IPS-11a (cell line): ENCODE results near the gene PTPRF.

ENCODE experiments used
- H3K4me3 ChIP-seq: one replicate; pipeline ENCODE4 v1.5.1; 2013; ENCODE audit warnings: low read depth, low read length, control low read depth

The PTPRF gene

DNA sequence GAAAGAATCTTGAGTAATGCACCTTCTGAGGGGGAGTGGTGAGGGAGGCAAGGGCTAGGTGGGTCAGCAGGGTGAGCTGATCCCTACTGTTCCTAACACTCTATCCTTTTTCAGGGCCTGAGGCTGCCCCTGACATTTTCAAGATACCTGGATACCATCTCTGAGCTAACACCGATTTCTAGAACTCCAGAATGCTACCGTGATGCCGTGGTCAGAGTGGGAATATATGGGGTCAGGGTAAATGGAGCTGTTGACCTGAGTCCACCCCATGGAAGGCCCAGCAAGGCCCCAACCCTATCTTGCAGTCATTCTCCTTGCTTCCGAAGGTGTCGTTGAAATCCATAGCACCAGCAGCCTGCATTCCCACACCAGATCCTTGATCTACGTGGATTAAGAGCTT is 18.0 kb upstream of the PTPRF start:
- H3K4me3 ChIP-seq: no peak overlapping the region

DNA sequence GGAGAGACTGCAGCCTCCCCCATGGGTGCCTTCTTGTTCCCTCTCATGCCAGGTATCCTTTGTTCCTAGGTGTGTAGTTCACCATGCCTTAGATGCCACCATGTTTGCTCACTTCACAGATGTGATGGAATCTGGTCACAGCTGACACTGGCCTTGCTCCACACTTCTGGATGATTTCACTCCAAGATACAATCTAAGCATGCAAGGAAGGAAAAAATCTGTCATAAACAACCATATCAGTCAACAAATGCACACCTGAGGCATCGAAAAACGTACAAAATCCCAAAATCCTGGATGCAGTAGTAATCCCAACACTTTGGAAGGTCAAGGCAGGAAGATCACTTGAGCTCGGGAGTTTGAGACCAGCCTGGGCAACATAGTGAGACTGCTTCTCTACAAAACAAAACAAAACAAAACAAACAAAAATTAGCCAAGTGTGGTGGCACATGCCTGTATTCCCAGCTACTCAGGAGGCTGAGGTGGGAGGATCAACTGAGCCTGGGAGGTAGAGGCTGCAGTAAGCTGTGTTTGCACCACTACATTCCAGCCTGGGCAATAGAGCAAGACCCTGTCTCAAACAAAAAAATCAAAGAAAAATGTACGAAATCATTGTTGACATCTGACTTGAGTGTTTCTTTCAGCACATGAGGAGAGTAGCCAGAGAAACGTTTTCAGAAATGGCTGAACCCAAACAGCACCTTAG is 17.1 kb upstream of the PTPRF start:
- H3K4me3 ChIP-seq: no peak overlapping the region

DNA sequence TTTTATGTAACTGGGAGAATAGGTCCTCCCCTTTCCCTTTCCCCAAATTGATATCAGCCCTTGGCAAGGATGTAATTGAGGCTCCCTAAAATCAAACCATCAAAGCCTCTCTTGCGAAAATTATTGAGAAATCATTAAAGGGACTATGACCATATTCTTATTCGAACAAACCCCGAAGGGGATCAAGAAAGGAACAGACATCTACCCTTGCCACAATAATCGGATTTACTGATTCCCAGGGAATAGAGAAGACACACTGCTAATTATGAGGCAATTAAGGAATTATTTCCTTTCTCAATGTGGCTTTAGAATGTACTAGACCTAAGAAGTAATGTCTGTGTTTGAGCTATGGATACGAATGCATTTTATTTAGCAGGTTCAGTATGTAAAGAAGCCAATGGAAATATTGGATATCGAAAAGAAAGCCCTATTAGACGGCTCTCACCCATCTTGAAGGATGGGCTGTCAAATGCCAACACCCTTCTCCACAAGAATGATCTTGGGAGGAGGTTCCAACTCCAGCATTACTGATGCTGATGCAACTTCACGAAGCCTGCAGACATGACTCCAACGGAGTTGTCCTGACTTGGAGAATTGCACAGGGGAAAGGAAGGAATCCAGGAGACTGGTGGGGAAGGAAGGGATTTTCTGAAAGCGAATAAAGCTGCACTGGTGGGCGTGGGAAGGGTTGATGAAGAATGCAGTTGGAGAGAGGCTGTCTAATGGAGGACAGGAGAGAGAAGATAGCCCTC is 11.6 kb upstream of the PTPRF start:
- no peak overlapping the region for H3K4me3 ChIP-seq

DNA sequence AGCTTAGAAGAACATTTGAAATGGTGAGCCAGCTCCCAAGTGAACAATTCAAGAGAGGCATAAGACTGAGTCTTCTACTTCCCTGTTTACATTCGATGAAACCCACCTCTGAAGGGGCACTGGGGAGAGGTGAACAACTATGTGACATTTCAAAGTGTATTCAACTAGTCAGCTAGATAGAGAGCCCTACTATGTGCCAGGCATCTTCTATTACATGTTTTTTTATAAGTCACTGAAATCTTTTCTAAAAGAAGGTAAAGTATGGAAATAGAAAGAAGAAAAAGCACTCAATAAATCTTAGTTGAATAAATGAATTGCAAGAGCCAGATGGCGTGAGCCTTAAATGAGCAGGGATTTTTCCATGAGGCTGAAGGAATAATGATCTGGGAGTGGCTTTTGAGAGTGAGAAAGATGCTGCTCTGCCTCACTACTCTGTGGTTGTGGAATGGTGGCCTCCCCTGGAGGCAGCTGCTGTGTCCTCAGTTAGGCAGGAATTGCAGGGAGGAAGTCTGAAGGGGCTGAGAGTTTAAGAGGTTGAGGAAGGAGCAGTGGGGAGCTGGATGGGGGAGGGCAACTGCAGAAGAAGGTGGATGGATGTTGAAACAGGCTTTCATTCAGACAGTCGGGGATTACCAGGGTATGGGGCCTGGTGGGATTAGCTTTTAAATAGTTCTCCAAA is 10.4 kb upstream of the PTPRF start:
- no peak overlapping the region for H3K4me3 ChIP-seq

DNA sequence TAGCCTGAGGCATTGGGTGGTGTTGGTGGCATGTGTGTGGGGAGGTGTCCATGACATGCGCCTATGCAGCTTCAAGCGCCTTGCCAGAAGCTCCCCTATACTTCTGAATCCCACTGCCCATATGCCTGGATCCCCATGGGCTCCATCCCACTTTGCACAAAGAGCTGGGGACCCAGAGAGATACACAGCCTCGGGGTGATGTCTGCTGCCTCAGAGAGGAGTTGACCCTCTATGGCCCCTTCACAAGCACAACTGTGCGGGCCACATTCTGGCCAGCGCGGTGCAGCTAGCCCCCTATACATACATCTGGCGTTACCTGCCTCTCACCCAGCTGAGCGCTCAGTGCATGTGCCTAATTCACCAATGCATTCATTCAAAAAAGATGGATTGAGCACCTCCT is 9.6 kb upstream of the PTPRF start:
- H3K4me3 ChIP-seq: no peak overlapping the region

DNA sequence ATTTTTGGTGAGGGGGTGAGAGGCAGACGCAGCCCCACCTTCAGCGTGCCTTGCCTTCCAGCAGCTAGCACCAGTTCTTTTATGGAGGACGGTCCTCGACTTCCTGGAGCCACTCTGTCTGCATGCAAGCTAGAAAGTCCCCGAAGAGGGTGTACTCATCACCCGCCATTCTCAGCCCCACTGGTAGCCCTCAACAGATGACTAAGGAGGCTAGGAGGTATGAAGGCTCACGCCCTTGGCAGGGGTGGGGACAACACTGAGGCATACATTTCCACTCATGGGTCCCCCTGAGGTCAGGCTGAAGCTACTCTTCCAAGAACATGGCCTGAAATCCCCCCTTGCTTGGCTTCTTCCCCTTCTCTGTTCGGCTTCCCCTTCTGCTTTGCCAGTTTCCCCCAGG is 8.9 kb upstream of the PTPRF start:
- no peak overlapping the region for H3K4me3 ChIP-seq

DNA sequence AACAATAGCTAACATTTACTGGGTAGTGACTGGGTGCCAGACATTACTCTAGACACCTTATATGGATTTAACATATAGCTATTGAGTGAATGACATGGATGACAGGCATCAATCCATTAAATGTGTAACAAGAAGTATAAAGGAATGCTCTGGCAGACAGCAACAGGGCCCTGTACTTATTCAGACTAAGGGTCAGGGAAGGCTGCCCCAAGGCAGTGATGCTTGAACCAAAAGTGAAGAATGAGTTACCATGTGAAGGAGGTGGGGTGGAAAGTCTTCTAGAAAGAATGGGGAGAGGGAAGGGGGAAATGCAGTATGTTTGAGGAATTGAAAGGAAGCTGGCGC is 8.3 kb upstream of the PTPRF start:
- H3K4me3 ChIP-seq: no peak overlapping the region

DNA sequence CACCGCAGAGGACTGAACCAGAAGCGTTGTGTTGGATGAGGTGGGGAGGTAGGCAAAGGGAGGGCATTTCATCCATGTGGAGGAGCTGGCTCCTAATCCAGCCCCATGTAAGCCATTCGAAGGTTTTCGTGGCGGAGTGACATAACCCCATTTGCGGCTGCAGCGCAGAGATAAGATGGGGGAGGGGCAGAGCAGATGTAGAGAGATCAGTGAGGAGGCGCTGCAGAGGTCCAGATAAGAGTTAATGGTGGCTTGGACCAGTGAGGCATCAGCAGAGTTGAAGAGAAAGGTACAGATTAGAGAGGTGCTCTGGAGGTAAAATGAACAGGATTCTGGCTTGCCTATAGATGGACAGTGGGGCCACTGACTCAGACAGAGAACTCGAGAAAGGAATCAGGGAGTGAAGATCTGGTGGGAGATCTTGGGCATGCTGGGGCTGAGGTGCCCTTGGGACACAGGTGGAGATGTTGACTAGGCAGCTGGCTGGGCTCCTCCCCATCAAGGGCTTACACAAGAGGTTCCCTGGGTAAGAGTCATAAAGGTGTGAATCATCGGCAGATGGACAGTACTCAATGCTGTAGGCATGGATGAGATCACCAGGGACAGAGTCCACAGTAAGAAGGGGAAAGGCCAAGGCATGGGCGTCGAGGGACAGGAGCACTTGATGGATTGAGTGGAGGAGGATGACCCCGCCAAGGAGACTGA is 7.8 kb upstream of the PTPRF start:
- no peak overlapping the region for H3K4me3 ChIP-seq

DNA sequence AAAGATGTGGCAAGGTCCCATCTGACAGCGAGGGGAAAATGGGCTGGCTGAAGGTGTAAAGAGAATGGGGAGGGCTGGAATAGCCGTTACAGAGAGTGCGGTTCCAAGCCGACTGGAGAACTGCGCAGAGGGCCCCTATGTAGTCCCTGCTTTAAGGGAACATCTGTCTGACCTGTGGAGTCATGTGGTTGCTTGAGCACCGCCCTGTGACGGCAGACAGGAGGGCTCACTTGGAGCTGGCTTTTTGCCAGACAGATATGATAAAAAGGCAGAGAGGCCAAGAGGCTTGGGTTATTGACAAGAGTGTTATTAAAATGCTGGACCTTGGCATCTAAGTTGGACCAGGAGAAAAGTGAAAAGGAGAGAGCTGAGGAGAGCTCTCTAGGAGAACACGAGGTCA is 5.9 kb upstream of the PTPRF start:
- H3K4me3 ChIP-seq: no peak overlapping the region

DNA sequence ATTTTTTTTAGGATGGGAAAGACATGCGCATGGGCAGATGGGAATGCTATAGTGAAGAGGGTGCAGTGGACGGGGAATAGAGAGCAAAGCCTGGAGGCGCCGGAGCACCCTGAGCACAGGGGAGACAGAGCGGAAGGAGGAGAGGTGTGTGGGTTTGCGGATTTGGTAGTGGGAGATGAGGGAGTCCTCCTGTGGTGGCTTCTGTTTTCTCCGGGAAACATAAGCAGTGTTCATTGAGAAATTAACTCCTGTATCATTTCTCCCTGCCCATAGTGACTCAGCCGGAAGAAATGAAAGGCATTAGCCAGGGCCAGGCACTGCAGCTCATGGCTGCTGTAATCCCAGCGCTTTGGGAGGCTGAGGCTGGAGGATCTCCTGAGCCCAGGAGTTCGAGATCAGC is 4.7 kb upstream of the PTPRF start:
- no peak overlapping the region for H3K4me3 ChIP-seq

DNA sequence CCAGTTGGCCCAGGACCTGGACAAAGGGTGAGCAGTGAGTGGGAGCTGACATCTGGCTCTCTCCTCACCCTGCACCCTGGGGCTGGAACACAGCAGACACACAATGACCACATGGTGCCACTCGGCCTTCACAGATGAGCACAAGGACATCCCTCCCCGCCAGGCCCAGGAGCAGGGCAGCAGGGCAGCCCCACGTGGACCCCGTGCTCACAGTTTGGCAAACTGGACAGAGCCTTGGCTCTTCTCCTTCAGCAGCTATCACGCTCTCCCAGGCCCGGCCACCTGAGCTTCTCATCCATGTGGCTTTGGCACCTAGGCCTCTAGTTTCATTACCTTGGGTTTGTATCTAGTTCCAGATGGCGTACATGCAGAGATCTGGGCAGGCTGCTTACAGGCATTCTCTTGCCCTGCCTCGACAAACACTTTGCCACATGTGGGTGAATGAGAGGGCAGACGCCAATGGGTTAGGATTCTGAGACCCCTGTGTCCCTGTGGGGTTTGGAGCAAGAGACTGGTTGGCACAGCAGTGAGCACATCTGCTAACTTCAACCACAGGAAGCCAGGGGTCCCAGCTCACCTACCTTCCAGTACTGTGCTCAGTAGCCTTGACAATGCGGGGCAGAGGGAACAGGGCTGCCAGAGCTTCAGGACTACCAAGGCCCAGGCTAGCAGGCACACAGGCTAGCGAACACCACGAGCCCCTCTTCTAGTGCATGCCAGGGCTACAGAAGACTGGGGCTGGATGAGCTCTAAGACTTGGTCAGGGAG is 3.4 kb upstream of the PTPRF start:
- no peak overlapping the region for H3K4me3 ChIP-seq

DNA sequence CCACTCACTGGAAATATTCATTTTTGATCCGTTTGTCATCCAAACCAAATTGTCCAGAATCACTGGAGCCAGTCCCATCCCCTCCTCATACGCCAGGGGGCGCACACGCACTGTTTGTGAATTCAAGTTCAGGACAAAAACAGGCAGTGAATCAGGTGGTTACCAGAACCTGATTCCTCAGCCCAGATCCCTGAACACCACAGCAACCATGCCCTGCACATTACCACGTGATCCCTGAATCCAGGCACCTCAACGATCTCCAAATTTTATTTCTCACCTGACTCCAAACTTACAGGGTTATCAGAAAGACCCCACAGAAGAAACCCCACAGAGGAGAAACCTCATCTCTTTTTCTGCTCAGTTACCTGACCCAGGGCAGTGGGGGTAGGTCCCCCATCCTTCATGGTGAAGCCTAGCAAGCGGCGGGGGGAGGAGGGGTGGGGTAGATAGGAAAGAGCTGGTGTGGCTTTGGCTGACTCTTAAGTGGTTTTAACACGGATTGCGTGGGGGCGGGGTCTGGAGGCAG is 1.4 kb upstream of the PTPRF start:
- H3K4me3 ChIP-seq: no peak overlapping the region

DNA sequence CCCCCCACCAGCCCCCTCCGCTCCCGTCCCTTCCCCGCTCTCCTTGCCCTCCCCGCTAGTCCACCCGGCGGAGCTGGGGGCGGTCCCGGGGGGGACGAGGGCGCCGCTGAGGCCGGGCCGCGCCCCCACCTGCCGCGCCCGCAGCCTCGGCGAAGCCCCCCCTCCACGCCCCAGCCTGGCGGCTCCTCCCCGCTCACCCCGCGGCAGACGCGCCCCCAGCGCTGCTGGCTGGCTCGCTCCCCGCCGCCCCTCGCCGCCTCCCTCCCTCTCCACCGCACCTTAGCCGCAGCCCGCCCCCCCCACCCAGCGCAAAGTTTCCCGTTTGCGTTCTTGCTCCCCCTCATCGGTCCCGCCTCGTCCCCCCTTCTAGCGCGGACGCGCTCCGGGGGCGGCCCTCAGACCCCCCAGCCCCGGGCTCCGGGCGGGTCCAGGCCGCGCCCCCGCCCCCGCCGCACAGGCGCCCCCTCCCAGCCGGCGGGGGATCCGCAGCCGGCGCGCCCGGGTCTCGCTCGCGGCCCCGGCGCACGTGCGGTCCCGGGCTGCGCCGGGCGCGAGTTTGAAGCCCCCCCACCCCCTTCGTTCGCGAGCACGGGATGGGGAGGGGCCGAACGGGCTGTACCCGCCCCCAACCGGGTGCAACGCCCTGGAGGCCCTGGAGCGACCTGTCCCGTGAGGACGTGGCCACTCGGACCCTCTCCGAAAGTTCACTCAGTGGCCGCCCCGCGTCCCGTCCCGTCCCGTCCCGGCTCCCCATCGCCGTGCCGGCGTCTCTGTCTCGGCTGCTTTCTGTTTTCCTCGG is 623 bp downstream of the PTPRF start:
- H3K4me3 ChIP-seq: peak overlapping the region; percentile 78

DNA sequence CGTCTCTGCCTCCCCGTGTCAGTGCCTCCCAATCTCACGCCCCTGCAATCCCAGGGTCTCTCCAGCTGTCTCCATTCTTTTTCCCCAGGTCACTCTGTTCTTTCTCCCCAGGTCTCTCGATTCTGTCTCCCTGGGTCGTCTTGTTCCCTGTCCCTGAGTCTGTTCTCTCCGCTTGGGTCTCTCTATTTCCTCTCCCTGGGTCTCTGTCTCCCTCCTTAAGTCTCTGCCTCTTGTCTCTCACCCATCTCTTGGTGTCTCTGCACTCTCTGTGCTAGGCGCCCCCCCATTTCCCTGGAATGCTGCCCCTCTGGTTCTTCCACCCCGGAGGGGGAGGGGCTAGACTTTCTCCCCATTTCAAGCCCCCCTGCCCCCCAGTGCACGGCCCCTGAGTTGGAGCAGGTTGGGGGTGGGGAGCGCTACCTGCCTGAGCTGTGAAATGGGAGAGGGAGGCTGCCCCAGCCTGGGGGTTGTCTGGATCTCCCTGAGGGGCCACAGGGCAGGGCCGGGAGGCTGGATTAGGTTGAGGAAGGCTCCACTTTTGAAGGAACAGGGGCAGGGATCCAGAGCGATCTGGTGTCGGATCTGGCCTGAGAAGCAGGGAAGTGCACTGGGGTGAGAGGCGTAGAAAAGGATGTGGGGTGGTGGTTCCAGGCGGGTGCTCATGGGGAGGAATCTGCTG is 1.4 kb downstream of the PTPRF start:
- peak overlapping the region; percentile 78 for H3K4me3 ChIP-seq

DNA sequence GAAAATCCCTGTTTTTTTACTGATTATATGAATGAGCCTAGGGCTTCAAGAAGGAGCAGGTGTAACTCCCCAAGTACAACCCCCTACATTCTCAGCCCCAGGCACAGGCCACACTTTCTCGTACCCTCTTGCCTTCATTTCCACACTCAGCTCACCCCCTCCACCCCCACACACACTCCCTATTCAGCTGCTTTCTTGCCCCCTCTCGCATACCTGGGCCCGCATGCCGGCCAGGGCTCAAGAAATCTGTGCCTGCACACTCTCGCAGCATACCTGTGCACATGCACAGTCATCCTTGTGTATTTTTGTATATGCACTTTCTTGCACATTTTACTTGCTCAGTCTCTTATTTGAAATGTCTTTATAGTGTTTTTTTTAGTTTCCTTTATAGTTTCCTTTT is 2.0 kb downstream of the PTPRF start:
- no peak overlapping the region for H3K4me3 ChIP-seq

DNA sequence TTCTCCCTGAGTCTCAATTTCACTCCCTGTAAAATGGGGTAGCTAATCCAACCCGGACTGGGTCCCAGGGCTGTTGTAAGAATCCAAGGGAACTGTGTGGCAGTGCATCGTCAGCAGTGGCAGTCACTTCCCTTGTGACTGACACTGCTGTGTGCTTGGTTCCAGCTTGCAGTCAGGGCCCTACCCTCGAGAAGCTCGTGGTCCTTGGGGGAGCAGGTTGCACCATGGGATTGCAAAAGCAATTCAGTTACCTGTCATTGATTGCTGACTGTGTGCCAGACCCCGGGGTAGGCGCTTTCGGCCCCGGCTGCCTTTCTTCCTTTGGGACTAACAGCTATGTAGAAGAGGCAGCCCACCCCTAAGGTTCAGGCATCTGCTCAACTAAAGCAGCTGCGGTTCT is 2.9 kb downstream of the PTPRF start:
- H3K4me3 ChIP-seq: no peak overlapping the region

DNA sequence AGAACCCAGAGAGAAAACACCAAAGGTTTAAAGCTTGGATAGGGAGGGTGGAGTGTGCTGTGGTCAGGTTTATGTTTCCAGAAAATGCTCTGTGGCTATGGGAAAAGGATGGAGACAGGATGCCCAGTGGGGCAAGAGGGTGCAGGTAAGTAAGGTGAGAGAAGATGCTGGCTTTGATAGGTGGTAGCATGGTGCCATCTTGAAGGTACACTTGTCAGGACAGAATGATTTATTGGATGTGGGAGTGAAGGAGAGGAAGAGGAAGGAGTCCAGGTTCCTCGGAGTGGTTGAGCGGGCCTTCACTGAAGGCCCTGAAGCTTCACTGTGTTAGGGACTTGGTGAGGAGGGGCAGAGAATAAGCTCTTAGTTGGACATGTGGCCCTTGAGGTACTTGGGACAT is 3.6 kb downstream of the PTPRF start:
- H3K4me3 ChIP-seq: no peak overlapping the region

DNA sequence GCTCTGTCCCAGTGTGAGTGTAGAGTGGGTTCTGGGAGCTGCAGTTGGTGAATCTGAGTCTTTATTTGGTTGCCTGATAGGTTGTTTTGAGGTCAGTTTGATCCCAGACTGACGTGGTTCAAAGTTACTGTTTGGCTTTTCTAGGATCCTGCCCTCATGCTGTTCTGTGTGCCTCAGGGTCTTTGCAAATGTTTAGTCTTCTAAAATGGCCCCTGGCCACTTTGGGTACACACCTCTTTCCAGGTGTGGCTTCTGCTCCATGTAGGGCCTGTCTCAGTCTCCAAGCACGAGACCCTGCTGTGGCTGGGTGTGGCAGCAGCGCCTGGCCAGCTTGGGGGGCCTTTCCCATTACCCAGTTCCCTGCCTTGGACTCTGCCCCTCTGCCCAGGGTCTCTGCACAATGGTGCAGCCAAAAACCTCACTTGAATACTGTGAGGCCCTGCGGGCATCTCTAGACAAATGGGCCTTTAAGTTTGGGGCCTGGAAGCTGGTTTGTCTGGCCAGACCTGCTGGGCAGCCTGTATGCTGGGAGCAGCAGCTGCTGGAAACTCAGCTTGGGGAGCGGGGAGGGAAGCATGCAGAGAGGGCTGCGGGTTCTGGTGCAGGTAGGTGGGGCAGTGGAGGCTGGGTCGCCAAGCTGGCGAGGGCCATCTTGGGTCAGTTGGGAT is 5.6 kb downstream of the PTPRF start:
- no peak overlapping the region for H3K4me3 ChIP-seq

DNA sequence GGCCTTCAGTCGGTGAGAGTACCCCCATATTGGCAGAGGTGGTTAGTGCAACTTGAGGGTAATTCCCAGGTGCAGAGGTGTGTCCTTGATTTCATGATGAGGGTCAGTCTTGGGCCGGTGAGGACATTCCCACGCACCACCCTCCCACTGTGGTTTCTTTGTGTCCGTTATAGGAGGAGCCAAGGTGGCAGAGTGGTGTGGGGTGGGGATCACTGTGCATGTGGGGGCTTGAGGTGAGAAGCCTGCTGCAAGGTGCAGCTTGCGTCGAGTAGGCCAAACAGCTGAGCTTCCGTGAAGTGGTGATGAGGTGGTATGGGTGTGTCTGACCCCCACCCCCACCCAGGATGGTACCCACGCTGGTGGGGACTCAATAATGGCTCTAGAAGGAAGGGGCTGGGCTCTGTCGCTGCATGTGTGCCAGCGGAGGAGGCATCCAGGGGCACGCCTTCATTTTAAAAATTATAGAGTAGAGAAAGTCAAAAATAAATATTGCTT is 6.2 kb downstream of the PTPRF start:
- no peak overlapping the region for H3K4me3 ChIP-seq
